Adrenal gland (tissue), 5 donors: ENCODE results near the gene NEO1.

Experiments used
- CTCF ChIP-seq, 6 experiments: fragments of 450-650 bp in 4 of 6; fragments of 200-600 bp in 2 of 6; sonication (generic) in 1 of 6; IDR thresholded peaks; 1 replicate in 5 of 6; 2 replicates in 1 of 6; pipeline versions ENCODE4 v1.5.1 to v1.8.0; 2016 to 2021; ENCODE audit warnings: antibody characterized with exemption in 6 of 6, mild to moderate bottlenecking in 2 of 6, moderate library complexity in 1 of 6
- POLR2A ChIP-seq, 2 donors: fragments of 450-650 bp; IDR thresholded peaks; one replicate each; pipeline ENCODE4 v1.6.1; 2017; ENCODE audit warnings: antibody characterized with exemption in 2 of 2, mild to moderate bottlenecking in 2 of 2, moderate library complexity in 1 of 2
- donor health status: DM: no; HTN: no; CAD: no.

GRCh38 chr15:73023071-73023470, 29.2 kb upstream of the NEO1 start:
- TF ChIP-seq CTCF (IDR thresholded peaks at IDR 0.05) (no peak), POLR2A (IDR thresholded peaks at IDR 0.05) (no peak)
